ENCODE measurements around the gene HOXA9.

The HOXA9 gene

DNA sequence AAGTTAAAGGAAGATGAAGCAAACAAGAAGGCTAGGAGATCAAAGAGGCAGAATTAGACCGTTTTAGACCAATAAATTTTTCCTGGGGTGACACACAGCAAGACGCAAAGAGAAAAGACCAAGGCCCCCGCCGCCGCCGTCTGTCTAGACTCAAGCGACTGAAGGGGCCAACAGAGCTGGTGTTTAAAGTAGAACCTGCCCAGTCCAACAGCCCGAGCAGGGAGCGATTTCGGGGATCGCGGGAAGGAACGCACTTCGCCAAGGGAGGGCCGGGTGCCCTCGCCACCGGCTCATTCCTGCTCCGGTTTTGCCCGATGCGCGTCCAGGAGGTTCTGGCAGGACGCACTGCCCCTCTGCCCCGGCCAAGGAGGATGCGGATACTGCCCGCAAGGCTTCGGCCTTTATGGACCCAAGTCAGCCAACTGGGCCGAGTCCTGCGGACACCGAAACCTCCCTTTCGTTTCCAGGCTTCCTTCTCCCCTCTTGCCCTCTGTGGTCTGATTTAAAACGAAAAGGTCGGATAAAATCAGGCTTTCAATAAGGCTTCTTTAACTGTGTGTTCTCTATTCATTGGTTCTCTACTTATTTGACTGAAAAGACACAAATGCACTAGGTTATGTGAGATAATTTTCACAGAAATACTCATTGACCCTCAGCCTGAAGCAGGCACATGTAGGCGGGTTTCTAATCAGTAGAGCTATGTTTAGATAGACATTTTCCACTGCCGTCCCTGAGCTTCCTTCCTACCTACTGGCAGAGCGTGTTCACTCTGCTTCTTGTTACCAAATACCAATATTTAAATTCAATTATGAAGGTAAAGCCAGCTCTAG is 6.7 kb downstream of the HOXA9 start:
- peak overlapping the region; percentile 6 for H3K4me3 Mint-ChIP-seq
- peaks cover 46% of the 10 kb centered on the region for H3K4me1 Mint-ChIP-seq
- peaks cover 67% of the 10 kb centered on the region for H3K27me3 Mint-ChIP-seq
- peaks cover 3% of the 10 kb centered on the region for H3K36me3 Mint-ChIP-seq
- peak overlapping the region; percentile 43 for H3K27ac Mint-ChIP-seq
- H3K9me3 Mint-ChIP-seq = no peaks in the 10 kb centered on the region

DNA sequence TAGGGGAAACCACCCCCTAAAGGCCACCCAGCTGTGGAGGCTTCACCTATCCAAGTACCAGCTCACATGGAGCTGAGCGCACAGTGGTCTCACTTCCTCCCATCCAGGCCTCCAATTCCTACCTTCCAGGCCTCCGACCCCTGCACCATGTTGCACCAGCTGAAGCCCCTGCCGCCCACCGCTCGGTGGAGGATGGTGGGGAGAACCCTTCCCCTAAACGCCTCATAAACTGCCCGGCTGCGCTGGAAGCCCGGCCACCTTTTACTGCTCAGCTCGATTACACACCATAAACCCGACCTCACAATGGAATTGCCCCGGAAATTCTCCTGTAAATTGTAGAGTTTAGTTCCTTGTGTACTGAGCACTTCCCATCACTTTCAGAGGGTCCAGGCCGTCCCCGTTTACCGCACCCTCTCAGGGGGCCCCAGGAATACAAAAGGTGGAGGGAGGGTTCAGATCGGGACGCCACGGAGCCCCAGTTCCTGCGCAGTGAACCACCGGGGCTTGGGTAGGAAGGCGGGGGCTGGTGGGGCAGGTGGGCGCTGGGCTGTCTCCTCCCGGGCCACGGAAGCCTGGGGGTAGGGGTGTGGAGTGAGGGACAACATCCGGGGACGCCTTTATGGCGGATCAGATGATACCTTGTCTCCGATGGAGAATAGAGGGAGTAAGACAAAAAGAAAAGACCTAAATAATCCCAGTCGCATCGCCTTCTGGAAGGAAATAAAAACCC is 7.5 kb downstream of the HOXA9 start:
- Mint-ChIP-seq H3K4me1 (peaks cover 50% of the 10 kb centered on the region), H3K36me3 (peaks cover 3% of the 10 kb centered on the region), H3K4me3 (no peak overlapping the region), H3K27me3 (peaks cover 66% of the 10 kb centered on the region), H3K27ac (peak overlapping the region; percentile 61), H3K9me3 (no peaks in the 10 kb centered on the region)

DNA sequence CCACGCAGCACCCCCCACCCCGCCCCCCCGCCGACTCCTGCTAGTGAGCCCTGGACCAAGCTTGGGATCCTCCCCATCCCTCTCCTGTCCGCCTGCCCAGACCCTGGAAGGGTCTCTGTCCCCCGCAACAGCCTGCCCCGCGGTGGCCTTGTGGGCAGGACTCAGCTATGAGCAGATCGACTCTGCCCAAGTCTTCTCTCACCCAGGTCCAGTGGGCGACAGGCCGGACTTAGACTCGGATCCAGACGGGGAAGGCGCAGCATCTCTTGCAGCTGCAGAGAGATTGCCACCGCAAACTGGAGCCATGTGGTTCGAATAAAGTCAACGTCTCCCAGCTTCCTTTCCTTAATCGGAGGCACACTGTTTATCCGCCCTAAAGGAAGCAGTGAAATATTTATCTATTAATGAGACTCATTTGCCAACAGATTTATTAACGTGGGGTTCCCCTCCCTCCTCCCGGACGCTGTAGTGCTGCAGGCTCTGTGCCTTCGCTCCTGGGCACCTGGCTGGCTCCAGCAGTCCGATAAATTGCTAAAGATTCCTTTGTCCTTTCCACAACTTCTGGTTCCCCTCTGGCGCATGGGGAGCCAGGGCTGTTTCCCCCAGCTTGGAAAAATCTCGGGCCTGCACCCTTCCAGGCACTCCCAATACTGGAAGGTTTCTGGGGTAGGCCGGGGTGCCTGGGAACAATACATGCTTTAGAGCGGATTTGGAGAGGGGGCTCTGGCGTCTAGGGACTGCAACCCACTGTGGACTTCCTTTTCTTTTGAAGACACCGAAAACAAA is 8.2 kb downstream of the HOXA9 start:
- H3K27ac Mint-ChIP-seq = peak overlapping the region; percentile 61
- H3K4me1 Mint-ChIP-seq = peaks cover 50% of the 10 kb centered on the region
- H3K36me3 Mint-ChIP-seq = peaks cover 3% of the 10 kb centered on the region
- H3K4me3 Mint-ChIP-seq = no peak overlapping the region
- no peaks in the 10 kb centered on the region for H3K9me3 Mint-ChIP-seq
- H3K27me3 Mint-ChIP-seq = peaks cover 64% of the 10 kb centered on the region

DNA sequence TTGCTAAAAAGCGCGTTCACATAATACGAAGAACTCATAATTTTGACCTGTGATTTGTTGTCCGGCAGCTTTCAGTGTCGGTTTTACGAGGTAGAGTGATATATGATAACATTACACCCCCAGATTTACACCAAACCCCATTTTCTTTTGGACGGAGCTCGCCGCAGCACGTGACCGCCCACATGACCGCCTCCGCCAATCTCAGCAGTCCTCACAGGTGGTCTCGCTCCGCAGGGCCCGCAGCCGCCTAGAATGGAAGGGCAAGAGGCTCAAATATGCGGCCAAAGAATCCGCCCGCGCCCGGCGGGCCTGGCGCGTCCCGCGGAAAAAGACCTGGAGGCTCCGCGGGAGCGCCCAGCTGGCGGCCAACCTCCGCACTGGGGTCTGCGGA is 8.8 kb downstream of the HOXA9 start, which contains the start of gene HOXA7:
Gene HOXA7, minus strand, starts transcription at position 168 of the 391 bp plus-strand sequence. Its CDS starts 130 bp downstream, at position 38.
- Mint-ChIP-seq H3K4me3 (peak within 1 kb of the TSS; percentile 70), H3K36me3 (peaks cover 3% of the 10 kb centered on the region), H3K4me1 (peaks cover 56% of the 10 kb centered on the region), H3K27me3 (peaks cover 70% of the 10 kb centered on the region), H3K9me3 (no peaks in the 10 kb centered on the region), H3K27ac (peak within 1 kb of the TSS; percentile 79)

DNA sequence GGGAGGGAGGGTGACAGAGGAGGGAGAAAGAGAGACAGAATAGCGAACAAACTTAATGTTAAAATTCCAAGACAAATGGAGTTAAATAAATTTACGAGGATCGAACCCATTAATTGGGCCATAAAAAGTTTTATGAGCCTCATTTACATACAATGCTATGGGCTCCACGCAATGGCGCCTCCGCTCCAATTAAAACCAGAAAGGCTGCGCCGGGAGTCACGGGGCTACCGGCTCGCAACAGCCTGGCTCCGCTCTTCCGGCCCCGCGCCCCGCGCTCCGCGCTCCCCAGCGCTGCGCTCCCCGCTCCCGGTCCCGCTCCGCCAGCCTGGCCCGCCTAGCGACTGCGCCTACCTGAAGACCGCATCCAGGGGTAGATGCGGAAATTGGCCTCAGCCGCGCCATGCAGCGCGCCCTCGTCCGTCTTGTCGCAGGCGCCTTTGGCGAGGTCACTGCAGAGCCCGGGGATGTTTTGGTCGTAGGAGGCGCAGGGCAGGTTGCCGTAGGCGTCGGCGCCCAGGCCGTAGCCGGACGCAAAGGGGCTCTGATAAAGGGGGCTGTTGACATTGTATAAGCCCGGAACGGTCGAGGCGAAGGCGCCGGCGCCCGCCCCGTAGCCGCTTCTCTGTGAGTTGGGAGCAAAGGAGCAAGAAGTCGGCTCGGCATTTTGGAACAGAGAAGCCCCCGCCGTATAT is 9.4 kb downstream of the HOXA9 start:
- peak overlapping the region; percentile 79 for H3K27ac Mint-ChIP-seq
- H3K27me3 Mint-ChIP-seq = peaks cover 71% of the 10 kb centered on the region
- H3K4me1 Mint-ChIP-seq = peaks cover 59% of the 10 kb centered on the region
- H3K4me3 Mint-ChIP-seq = peak overlapping the region; percentile 70
- H3K9me3 Mint-ChIP-seq = no peaks in the 10 kb centered on the region
- H3K36me3 Mint-ChIP-seq = peaks cover 3% of the 10 kb centered on the region

GRCh38 chr7:27154901-27155815 is 10.2 kb downstream of the HOXA9 start:
- H3K36me3 Mint-ChIP-seq = peaks cover 3% of the 10 kb centered on the region
- H3K4me3 Mint-ChIP-seq = peak overlapping the region; percentile 80
- H3K27me3 Mint-ChIP-seq = peaks cover 75% of the 10 kb centered on the region
- no peaks in the 10 kb centered on the region for H3K9me3 Mint-ChIP-seq
- peak overlapping the region; percentile 79 for H3K27ac Mint-ChIP-seq
- peaks cover 65% of the 10 kb centered on the region for H3K4me1 Mint-ChIP-seq

- Mint-ChIP-seq H3K4me3 (peak overlapping the region; percentile 80), H3K27ac (no peak overlapping the region), H3K4me1 (peaks cover 60% of the 10 kb centered on the region), H3K27me3 (peaks cover 75% of the 10 kb centered on the region), H3K9me3 (no peaks in the 10 kb centered on the region), H3K36me3 (peaks cover 3% of the 10 kb centered on the region)
Measured at GRCh38 chr7:27154369-27154768, 11.0 kb downstream of the HOXA9 start.

GRCh38 chr7:27153526-27153925 is 11.8 kb downstream of the HOXA9 start:
- peak overlapping the region; percentile 33 for H3K4me3 Mint-ChIP-seq
- no peaks in the 10 kb centered on the region for H3K9me3 Mint-ChIP-seq
- H3K4me1 Mint-ChIP-seq = peaks cover 58% of the 10 kb centered on the region
- H3K27me3 Mint-ChIP-seq = peaks cover 71% of the 10 kb centered on the region
- H3K27ac Mint-ChIP-seq = peak overlapping the region; percentile 72
- H3K36me3 Mint-ChIP-seq = peaks cover 3% of the 10 kb centered on the region

- peaks cover 3% of the 10 kb centered on the region for H3K36me3 Mint-ChIP-seq
- H3K4me3 Mint-ChIP-seq = no peak overlapping the region
- H3K27ac Mint-ChIP-seq = no peak overlapping the region
- no peaks in the 10 kb centered on the region for H3K9me3 Mint-ChIP-seq
- peaks cover 59% of the 10 kb centered on the region for H3K4me1 Mint-ChIP-seq
- H3K27me3 Mint-ChIP-seq = peaks cover 72% of the 10 kb centered on the region
Measured at GRCh38 chr7:27152816-27153442, 12.4 kb downstream of the HOXA9 start.

DNA sequence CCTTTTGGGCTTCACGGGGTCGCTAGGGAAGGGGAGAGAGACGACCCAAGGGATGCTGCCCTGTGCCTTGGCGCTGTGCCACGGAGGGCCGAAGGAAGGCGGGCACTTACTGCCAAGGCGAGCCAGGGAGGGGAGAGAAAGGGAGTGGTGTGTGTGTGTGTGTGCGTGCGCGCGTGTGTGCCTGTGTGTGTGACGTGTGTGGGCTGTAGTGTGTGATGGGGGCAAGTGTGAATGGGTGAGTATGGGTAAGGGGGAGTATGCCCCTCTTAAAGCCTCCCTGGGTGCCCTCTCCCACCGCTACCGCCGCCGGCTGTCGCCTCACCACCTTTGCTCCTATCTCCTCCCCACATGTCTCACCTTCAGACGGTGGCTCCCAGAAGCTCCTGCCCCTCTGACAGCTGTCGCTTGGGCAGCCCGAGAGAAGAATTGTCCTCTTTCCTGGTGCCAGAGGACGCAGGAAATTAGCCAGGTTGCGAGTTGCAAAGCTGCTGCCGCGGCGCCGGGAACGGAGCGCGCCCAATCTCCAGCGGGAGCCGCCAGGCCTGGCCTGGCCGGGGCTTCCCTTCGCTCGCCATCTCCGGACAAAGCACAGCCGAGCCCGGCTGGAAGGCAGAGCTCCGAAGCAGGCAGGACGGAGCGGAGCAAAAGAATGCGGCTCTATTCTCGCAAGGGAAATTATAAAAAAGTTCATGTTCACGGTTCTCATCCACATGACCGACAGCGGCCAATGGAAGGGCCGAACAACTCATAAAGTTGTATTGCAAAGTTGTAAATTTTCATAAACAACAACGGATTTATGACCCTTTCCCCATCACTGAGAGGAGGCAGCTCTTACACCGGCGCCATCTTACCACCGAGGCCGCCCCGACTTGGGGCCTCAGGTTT is 13.2 kb downstream of the HOXA9 start, which contains the start of gene HOXA3:
Gene HOXA3, minus strand, starts transcription at position 653 of the 885 bp plus-strand sequence. CDS start 41,943 bp downstream, outside the sequence.
- Mint-ChIP-seq H3K27me3 (peaks cover 67% of the 10 kb centered on the region), H3K9me3 (no peaks in the 10 kb centered on the region), H3K4me3 (peak within 1 kb of the TSS; percentile 80), H3K27ac (peak within 1 kb of the TSS; percentile 91), H3K4me1 (peaks cover 57% of the 10 kb centered on the region), H3K36me3 (peaks cover 3% of the 10 kb centered on the region)

- H3K27me3 Mint-ChIP-seq = peaks cover 69% of the 10 kb centered on the region
- peak overlapping the region; percentile 91 for H3K27ac Mint-ChIP-seq
- no peaks in the 10 kb centered on the region for H3K9me3 Mint-ChIP-seq
- H3K36me3 Mint-ChIP-seq = peaks cover 3% of the 10 kb centered on the region
- peaks cover 56% of the 10 kb centered on the region for H3K4me1 Mint-ChIP-seq
- peak overlapping the region; percentile 80 for H3K4me3 Mint-ChIP-seq
Measured at GRCh38 chr7:27151341-27151930, 13.9 kb downstream of the HOXA9 start.

GRCh38 chr7:27150568-27151340 is 14.6 kb downstream of the HOXA9 start:
- peaks cover 50% of the 10 kb centered on the region for H3K4me1 Mint-ChIP-seq
- peaks cover 3% of the 10 kb centered on the region for H3K36me3 Mint-ChIP-seq

More at GRCh38 chr7:27150568-27151340, 14.6 kb downstream of the HOXA9 start:
- Mint-ChIP-seq H3K27me3 (peaks cover 72% of the 10 kb centered on the region), H3K9me3 (no peaks in the 10 kb centered on the region), H3K27ac (no peak overlapping the region), H3K4me3 (peak overlapping the region; percentile 80)

Measured in activated naive CD4-positive, alpha-beta T cell treated with anti-CD3 and anti-CD28 coated beads, Interleukin-2, amount 50 U/mL, for 24 hours (primary cell).